ENCODE measurements around the gene RBBP7. TPM values are rescaled to one million over a fixed set of nuclear protein-coding genes. Genes with fewer than 3 reads are reported as not detected.

Gene RBBP7
- total and polyA plus RNA-seq, 2 of the 8 experiments (the other 6 are each of a cell fraction or from before 2014, with no cell fraction given) = 107 to 138 TPM

DNA sequence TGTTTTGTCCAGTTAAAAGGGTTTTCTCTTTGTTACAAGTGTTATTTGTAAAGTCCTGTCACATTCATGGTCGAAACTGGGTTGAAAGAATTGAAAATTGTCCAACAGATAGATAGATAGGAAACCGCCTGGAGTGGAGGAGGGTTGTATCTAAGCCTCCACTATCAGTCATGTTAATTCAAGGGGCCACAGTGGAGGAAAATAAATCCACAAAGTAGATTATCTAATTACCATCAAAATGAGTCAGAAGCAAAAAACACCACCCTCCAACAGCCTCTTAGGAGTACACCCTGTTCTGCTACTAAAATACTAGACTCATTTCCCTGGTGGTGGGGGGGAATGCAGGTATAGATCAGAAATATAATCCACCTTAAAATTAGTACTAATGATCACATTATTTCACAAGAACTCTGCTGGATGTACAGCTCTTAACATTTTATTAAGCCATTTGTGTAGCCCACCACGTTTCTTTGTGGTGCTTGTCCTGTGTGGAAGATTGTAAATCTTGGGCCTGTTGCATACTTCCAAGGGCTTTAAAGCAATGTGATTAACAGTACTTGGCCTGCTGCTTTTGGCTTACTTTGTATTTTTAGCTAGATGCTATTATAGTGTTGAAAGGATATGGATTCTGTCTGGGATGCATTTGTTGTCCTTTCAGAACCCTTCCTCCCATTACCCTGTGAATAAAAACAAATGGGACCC, 26.8 kb downstream of the RBBP7 start:
- H3K4me2 ChIP-seq (ENCODE audit: insufficient read depth in 1 of 2, low read depth in 2 of 2, low read length in 2 of 2) = no peak overlapping the region; a peak in 1 of 4 replicates
- no peak overlapping the region for H4K8ac ChIP-seq (ENCODE audit: extremely low read depth, insufficient read depth, low read length)
- H3K27ac ChIP-seq (ENCODE audit: low read depth, low read length) = no peak overlapping the region
- H3K27me3 ChIP-seq (replicated peaks in 1 of 4; ENCODE audit: control insufficient read depth in 3 of 4, extremely low read depth in 1 of 4, insufficient read depth in 3 of 4, low read length in 3 of 4) = no peaks in the 10 kb centered on the region
- no peaks in the 10 kb centered on the region for H3K23me2 ChIP-seq (ENCODE audit: low read depth, low read length)
- no peaks in the 10 kb centered on the region for H3K79me2 ChIP-seq (ENCODE audit: control insufficient read depth in 1 of 2, insufficient read depth in 2 of 2, low read length in 2 of 2)
- peaks cover 0 to 1% of the 10 kb centered on the region in 2 experiments for H4K20me1 ChIP-seq (replicated peaks in 1 of 2; ENCODE audit: control insufficient read depth in 1 of 2, insufficient read depth in 2 of 2, low read length in 2 of 2)
- no peak overlapping the region for H3K56ac ChIP-seq (replicated peaks; ENCODE audit: insufficient read length, low read depth, low read length)
- no peak overlapping the region for H4K91ac ChIP-seq (replicated peaks; ENCODE audit: insufficient read length, low read length)
- H3K23ac ChIP-seq (ENCODE audit: insufficient read length) = no peak overlapping the region
- H2AK5ac ChIP-seq (ENCODE audit: low read depth, low read length) = no peak overlapping the region
- no peak overlapping the region for H2BK120ac ChIP-seq (replicated peaks; ENCODE audit: low read depth, low read length)
- no peak overlapping the region for H3K9ac ChIP-seq (replicated peaks in 1 of 4; ENCODE audit: extremely low read depth in 1 of 4, low read depth in 3 of 4, low read length in 3 of 4)
- H3K4me1 ChIP-seq (replicated peaks in 1 of 4; ENCODE audit: control insufficient read depth in 3 of 4, insufficient read depth in 4 of 4, low read length in 3 of 4) = peaks cover 0 to 6% (median 5%) of the 10 kb centered on the region in 4 experiments; a peak in 3 of 7 replicates
- FAIRE-seq (no peak), DNase-seq (ENCODE audit: low read depth in 1 of 2, low spot score in 2 of 2) (no peak)
- no peak overlapping the region for H2AFZ ChIP-seq (ENCODE audit: low read length)
- no peak overlapping the region for H3K18ac ChIP-seq (ENCODE audit: extremely low read depth, low read length)
- peaks cover 0 to 66% (median 22%) of the 10 kb centered on the region in 4 experiments; a peak in 7 of 8 replicates for H3K36me3 ChIP-seq (ENCODE audit: control insufficient read depth in 2 of 4, insufficient read depth in 4 of 4, low read length in 3 of 4)
- H3K9me3 ChIP-seq (ENCODE audit: insufficient read depth in 2 of 2, low read depth in 1 of 2, low read length in 1 of 2) = no peaks in the 10 kb centered on the region
- H3K4me3 ChIP-seq (ENCODE audit: extremely low read depth in 1 of 4, insufficient read depth in 2 of 4, low read depth in 3 of 4, low read length in 4 of 4) = no peak overlapping the region
- no peak overlapping the region for H2BK15ac ChIP-seq (ENCODE audit: low read length)
- no peak overlapping the region for H2BK5ac ChIP-seq (ENCODE audit: low read depth, low read length)
- no peak overlapping the region for H2BK20ac ChIP-seq (ENCODE audit: low read length)
- no peak overlapping the region for H4K5ac ChIP-seq (ENCODE audit: insufficient read length, low read depth, low read length)
- H3K14ac ChIP-seq (ENCODE audit: insufficient read length) = no peak overlapping the region
- 74% methylated on average over 3 of the region's 3 CpGs; no CpG with 5 or more reads in 1 of the 2 experiments for WGBS, 2 experiments (ENCODE audit: extremely low coverage in 1 of 2, insufficient coverage in 1 of 2, insufficient read length in 1 of 2, insufficient replicate concordance in 2 of 2, low coverage in 1 of 2, low lambda C conversion rate in 2 of 2, missing lambda C conversion rate in 1 of 2)
- H3K4ac ChIP-seq (replicated peaks; ENCODE audit: insufficient read length, low read depth, low read length) = no peak overlapping the region
- H2BK12ac ChIP-seq (ENCODE audit: low read depth, low read length) = no peak overlapping the region
- ChIA-PET CTCF (ENCODE audit: partially characterized antibody) (interaction anchor here (0.8 kb wide), 1 partner anchor 17 kb away, joined by 3 read pairs; no protein-coding TSS in a partner anchor), POLR2A (ENCODE audit: partially characterized antibody) (no interaction called here)
- H3K79me1 ChIP-seq (ENCODE audit: low read depth, low read length) = no peaks in the 10 kb centered on the region
- TF ChIP-seq SUZ12 (IDR thresholded peaks at IDR 0.05; ENCODE audit: low read length) = no peak
- no peak for TF ChIP-seq TEAD4 (IDR thresholded peaks at IDR 0.05; ENCODE audit: low read depth, low read length)
- no peak for TF ChIP-seq CTBP2 (IDR thresholded peaks at IDR 0.05; ENCODE audit: borderline replicate concordance, insufficient read depth, insufficient read length, low read length)
- TF ChIP-seq BRCA1 (IDR thresholded peaks at IDR 0.05; ENCODE audit: low read depth, low read length) = no peak
- no peak for TF ChIP-seq KDM1A (IDR thresholded peaks at IDR 0.05; ENCODE audit: borderline replicate concordance, low read length)
- TF ChIP-seq GTF2F1 (IDR thresholded peaks at IDR 0.05; ENCODE audit: borderline replicate concordance, low read depth, low read length) = no peak
- TF ChIP-seq RBBP5 (IDR thresholded peaks at IDR 0.05; ENCODE audit: borderline replicate concordance, low read depth, low read length) = no peak
- no peak for TF ChIP-seq ATF3 (IDR thresholded peaks at IDR 0.05; ENCODE audit: insufficient read depth, low read depth, low read length)
- TF ChIP-seq POLR2AphosphoS5 (IDR thresholded peaks at IDR 0.05; ENCODE audit: low read depth, low read length) = no peak

All from H1 (cell line).